ENCODE measurements around the gene FGFR3.
A peak's percentile ranks its signal among the peaks of the same experiment; 100 is the strongest.

DNA sequence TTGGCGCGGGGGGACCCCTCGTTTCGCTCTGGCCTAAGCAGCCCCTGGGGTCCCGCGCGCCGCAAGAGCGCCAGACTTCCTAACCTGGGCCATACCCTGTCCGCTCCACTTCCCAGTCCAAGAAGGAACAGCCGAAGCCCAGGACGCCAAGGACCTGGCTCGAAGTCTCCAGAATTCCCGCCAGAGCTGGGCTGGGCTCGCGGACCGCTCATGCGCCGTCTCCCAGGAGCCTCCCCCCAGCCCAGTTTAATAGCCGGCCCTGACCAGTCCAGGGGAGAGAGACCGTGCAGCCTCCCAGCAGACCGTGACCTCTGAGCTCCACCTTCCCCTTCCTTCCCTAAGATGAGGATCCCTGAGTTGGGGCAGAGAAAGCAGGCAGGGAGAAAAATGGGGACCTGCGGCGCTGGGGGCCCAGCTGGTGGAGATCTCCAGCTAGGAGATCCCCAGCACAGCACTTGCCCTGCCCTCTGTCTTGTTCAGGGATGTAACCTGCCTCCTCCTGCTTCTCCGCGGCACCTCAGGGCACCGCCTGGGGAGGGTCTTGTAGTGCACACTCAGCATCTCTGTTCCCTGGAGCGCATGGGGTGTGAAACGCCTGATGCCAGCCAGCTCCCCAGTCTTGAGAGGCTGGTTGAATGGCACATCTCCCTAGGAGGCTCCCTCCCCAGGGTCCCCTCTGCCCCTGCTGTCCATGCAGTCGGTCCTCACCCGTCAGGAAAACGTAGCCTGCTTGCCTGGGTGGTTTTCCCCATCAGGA, 64.0 kb downstream of the FGFR3 start:
- TF ChIP-seq POLR2AphosphoS5 (IDR thresholded peaks at IDR 0.05; ENCODE audit: low read depth, low read length) (no peak), EP300 (IDR thresholded peaks at IDR 0.05; ENCODE audit: borderline replicate concordance in 1 of 2, low read depth in 1 of 2, low read length in 1 of 2) (no peak), SMC3 (IDR thresholded peaks at IDR 0.05; ENCODE audit: low read depth, low read length) (no peak), TAF1 (IDR thresholded peaks at IDR 0.05; ENCODE audit: borderline replicate concordance, low read depth, low read length) (no peak), GABPA (IDR thresholded peaks at IDR 0.05; ENCODE audit: low read depth) (no peak), SIN3A (IDR thresholded peaks at IDR 0.05; ENCODE audit: borderline replicate concordance, low read depth, low read length) (no peak), EZH2phosphoT487 (IDR thresholded peaks at IDR 0.05; ENCODE audit: borderline replicate concordance, low read depth) (no peak), CHD2 (IDR thresholded peaks at IDR 0.05; ENCODE audit: low read length, partially characterized antibody) (no peak), TCF12 (IDR thresholded peaks at IDR 0.05) (no peak), MXI1 (IDR thresholded peaks at IDR 0.05; ENCODE audit: low read depth, low read length) (no peak)
- TF ChIP-seq, protein P1, sequence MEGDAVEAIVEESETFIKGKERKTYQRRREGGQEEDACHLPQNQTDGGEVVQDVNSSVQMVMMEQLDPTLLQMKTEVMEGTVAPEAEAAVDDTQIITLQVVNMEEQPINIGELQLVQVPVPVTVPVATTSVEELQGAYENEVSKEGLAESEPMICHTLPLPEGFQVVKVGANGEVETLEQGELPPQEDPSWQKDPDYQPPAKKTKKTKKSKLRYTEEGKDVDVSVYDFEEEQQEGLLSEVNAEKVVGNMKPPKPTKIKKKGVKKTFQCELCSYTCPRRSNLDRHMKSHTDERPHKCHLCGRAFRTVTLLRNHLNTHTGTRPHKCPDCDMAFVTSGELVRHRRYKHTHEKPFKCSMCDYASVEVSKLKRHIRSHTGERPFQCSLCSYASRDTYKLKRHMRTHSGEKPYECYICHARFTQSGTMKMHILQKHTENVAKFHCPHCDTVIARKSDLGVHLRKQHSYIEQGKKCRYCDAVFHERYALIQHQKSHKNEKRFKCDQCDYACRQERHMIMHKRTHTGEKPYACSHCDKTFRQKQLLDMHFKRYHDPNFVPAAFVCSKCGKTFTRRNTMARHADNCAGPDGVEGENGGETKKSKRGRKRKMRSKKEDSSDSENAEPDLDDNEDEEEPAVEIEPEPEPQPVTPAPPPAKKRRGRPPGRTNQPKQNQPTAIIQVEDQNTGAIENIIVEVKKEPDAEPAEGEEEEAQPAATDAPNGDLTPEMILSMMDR (IDR thresholded peaks at IDR 0.05): 0 out of 2 replicates have a peak, but pooled peaks have one; percentile 6
- TF ChIP-seq, protein P2, sequence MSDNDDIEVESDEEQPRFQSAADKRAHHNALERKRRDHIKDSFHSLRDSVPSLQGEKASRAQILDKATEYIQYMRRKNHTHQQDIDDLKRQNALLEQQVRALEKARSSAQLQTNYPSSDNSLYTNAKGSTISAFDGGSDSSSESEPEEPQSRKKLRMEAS (IDR thresholded peaks at IDR 0.05; ENCODE audit: low read depth): no peak

Data from SK-N-SH (cell line).